ENCODE results near the gene ARX.

Gene ARX

DNA sequence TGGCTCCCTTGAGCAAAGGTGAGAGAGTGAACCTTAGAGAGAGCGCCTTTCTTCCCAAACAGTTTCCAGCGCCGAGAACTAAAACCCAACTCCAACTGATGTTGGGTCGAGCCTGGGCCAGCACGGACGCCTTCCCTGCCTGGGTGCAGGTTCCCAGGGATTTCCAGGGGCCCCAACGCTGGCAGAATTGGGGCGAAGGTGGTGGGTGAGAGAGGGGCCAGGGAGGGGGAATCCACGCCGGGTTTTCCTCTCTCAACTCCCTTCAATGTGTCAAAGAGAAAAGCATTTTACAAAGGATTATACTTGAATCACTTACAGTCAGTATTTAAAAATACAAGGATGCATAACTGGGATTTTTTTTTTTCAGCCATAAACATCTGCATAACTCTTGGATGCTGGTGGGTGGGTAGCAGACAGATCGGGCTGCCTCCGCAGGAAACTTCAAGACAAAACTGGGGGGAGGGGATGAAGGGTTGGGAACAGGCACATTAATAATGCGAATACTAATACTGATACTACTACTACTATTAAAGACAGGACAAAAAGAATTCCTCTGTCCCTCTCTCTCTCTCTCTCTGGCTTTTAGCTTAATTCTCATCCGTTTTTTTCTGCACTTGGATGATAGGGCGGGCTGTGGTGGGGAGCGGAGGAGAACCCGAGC lies 1.3 kb upstream of the ARX start:
- no peak for DNase-seq (ENCODE audit: low read depth in 2 of 2)

DNA sequence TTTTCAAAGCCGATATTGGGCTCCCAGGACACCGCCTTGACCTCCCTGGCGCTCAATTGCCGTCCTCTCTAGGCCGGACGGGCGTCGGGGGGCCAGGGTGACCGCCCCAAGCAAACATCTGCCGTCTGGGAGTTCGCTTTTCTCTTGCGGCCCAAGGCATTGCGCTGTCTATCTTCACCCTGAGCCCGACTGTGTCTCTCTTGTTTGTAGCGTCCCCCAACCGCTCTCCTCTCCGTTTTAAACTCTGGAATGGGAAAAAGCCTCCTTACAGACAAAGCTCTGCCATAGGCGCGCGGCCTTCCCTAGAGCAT lies 551 bp upstream of the ARX start:
- DNase-seq (ENCODE audit: low read depth in 2 of 2): no peak

DNA sequence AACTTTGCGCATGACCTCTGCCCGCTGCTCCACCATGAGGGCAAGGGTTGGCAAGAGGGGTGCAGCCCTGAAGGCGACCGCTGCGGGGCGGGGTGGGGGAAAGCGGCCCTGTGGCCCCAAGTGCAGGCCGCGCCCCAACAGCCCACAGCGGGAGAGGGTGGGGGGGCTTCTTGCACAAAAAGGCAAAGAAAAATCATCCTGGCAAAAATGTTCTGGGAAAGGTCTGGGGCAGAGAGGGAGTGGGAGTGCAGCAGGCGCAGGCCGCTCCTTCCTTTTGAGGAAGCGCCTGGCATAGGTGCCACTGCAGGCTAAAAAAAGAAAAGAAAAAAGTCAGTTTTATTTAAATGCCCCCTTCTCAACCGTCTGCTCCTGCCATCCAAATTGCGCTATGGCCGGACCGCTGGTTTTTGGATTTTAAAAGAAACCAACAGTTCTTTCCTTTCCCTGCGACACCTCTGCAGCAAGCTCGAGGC lies 1.4 kb downstream of the ARX start:
- no peak for DNase-seq (ENCODE audit: low read depth in 2 of 2)

DNA sequence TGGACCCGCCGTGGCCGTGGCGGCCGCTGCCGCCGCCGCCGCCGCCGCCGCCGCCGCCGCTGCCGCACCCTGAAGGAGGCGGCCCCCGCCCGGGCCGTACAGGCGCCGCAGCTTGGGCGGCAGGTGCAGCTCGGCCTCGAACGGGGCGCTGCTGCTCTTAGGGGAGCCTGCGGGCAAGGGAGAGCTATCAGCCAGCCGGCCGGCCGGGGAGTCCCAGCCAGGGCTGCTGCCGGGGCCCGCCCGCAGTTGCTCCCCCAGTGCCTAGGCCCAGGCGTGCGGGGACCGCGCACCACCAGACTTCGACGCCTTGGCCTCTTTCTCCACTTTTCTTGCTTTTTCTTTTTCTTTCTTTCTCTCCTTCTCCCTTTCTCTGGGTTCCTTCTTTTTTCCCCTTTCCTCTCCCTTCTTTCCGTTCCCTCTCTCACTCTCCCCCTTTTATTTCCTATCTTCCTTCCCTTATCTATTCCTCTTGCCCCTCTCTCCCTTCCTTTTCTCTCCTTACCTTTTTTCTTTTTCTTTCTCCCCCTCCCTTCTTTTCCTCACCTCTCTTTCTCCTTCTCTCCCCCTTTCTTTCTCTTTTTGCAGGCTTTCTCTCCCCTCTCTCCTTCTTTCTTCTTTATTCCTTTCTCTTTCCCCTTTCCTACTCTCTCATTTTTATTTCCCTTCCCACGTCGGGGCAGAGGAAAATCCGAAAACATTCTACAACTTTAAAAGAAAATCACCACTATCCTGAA lies 2.0 kb downstream of the ARX start:
- no peak for DNase-seq (ENCODE audit: low read depth in 2 of 2)

DNA sequence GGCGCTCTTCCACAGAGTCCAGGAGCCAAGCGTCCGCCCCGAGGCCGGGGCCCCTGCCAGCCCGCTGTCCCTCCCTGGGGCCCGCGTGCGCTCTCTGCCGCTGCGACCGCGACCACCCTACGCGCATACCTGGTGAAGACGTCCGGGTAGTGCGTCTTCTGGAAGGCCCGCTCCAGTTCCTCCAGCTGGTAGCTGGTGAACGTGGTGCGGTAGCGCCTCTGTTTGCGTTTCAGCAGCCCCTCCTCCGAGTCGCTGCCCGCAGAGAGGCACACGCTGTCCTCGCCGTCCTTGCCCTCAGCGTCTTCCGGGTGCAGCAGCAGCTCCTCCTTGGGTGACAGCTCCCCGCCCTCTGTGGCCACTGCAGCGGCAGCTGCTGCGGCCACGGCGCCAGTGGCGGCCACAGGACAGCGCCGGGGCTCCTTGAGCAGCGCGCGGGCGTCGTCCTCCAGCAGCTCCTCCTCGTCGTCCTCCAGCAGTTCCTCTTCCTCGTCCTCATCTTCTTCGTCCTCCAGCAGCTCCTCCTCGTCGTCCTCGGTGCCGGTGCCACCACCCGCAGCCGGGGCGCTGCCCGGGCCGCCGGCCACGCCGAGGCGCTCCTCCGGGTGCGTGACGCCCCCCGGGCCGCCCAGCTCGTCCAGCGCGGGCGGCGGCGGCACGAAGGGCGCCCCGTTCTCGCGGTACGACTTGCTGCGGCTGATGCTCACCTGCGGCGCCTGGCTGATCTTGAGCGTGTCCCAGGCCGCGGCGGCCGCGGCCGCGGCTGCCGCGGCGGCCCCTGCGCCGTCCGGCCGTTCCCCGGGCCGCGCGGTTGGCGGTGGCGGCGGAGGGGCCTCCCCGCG lies 2.8 kb downstream of the ARX start:
- DNase-seq (ENCODE audit: low read depth in 2 of 2): no peak

DNA sequence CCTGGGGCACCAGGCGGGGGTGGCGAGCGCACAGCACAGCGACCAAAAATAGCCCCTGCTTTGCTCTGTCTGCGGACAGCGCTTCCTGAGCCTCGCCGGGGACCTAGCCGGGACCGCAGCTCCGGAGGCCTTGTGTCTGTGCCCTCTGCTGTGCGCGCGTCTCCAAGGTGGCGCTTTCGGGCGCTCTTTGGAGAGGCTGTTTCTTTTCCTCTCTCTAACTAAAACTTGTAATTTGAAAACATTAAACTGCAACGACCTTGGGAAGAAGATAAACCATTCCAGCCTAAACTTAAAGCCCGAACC lies 3.4 kb downstream of the ARX start:
- DNase-seq (ENCODE audit: low read depth in 2 of 2): no peak

DNA sequence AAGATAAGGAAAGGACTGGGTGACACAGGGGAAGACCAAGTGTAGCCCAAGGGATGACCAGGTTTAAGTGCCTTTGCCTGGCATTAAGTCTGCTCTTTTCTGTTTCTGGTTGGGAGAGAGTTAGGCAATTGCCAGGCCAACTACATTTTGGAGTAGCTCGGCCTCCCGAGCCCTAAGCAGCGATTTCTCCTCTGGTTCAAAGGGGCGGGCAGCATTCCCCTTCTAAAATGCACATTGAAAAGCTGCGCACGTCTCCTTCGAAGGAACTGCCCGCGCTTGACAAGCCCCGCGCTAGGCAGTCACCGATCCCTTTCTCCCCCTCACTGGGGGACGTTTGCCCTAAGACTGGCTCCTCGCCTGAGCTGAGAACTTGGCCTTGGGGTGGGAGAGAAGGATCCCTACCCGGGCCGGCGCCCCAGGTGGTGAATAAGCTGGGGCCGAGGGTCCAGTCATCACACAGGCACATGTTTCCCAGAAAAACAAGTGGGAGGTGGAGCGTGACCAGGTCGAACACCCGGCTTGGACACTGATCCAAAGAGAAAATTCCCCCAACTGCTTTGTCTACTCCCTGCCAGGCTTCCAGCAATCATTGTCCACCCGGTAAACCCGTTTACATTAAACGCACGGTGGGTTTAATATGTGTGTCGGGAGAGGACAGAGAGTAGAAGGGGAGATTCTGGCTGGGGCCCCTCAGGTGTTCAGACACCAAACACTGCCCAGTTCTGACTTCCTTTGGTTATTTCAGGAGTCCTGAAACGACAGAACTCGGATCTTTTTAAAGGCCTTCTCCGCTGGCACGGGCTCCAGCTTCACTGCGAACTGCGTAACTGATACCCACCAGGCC lies 4.0 kb downstream of the ARX start:
- DNase-seq (ENCODE audit: low read depth in 2 of 2): no peak

DNA sequence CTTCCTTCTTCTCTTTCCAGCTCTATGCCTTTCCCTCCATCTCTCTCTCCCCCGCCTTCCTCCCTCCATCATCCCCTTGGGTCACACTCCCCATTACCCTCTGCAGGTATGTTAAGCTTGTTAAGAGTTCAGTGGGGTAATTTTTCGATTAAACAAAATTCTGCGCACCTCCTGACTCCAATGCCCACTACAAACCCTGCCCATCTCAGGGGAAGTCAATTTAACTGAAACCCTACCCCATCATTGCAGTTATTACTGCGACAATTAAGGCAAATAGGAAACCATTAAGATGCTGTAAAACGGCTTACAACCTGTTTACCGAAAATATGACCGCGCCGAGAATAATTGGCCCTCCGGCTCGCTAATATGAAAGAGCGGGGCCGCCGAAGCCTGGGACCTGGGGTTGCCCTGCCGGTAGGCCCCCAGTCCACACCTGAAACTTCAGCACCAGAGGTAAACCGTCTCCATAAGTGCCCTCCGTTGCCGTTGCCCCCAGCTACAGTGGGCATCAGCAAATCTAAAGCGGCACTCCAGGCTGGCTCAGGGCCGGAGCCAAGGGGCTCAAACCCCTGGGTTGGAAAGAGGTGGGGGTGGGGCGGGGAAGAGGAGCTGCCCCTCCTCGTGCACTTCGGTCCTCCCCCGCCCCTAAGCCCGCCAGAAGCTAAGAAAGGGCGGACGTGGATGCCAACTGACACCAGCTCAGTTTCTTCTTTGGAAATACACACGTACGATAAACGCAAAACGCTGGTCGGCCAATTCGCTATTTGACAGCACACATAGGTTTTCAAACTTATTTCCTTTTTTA lies 4.8 kb downstream of the ARX start:
- no peak for DNase-seq (ENCODE audit: low read depth in 2 of 2)

DNA sequence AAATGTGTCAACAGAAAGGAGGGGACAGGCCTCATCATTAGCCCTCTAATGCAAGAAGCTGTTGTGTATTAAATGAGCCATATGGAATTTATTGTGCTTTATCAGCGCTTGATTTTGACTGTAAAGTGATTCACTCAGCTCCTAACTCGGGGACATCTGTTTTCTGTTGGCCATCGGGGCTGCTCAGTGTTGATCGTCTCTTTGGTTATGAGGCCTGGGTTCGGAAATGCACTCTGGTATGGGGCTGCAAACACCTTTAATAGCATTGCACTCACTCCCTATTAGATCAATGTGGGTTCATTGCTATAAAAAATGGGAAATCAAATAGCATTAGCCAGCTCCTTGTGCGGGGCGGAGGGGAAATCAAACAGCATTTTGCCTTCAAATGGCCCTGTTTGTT lies 6.4 kb downstream of the ARX start:
- DNase-seq (ENCODE audit: low read depth in 2 of 2): no peak

DNA sequence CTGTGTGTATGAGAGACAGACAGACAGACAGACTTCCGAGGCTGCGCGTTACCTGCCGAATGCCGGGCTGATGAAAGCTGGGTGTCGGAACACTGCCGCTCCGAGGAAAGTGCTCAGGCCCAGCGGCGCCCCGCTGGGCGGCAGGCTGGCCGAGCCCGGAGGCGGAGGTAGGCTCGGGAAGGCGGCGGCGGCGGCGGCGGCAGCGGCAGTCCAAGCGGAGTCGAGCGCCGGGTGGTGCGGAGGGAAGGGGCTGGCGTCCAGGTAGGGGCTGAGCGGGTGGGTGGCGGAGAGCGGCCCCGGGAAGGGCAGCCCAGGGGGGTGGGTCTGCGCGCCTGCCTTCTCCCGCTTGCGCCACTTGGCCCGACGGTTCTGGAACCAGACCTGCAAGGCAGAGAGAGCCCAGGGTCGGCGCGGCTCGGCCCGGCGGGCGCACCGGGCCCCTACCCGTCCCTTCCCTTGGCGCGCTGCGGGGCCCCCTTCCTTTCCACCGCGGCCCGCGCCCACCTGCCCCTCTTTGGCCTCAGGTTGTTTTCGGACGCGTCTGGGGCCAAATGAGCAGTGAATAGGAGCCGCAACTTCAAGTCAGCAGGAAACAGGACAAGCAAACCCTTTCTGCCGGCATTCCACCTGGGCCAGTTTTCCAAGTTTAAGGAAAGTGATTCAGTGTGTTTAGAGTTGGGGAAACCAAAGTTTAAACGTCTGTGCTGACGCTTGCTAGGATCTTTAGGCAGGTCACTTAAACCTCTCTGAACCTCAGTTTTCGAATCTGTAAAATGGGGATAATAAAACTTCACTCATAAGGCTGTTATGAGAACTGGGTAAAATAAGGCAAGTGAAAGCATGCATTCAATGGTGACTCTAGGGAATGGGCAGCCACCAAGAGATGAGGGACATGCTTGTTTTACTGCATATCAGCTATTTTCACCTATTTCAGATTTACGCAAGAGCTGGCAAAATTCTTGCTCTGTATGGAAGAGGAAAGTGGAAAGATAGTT lies 8.4 kb downstream of the ARX start:
- no peak for DNase-seq (ENCODE audit: low read depth in 2 of 2)

DNA sequence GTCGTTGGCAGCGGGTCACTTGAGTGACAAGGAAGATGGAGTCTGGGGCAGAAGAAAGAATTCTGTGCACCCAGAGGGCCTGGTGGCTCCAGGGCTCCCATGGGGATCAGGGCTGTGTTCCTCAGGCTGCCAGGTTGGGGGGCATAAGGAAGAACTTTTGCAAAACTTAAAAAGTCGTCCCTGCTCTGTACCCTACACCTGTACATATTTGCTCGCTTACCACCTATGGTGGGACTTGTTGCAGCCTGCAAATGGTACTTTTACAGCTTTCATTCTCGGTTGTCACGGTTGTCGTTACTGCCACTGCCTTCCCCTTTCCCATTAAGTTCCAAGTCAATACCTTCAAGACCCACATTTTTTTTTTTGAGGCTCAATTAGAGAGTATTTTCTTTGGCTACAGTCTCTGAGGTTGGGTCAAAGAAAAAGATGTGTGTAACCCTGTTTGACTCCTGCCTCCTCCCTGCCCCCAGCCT lies 9.1 kb downstream of the ARX start:
- DNase-seq (ENCODE audit: low read depth in 2 of 2): no peak

DNA sequence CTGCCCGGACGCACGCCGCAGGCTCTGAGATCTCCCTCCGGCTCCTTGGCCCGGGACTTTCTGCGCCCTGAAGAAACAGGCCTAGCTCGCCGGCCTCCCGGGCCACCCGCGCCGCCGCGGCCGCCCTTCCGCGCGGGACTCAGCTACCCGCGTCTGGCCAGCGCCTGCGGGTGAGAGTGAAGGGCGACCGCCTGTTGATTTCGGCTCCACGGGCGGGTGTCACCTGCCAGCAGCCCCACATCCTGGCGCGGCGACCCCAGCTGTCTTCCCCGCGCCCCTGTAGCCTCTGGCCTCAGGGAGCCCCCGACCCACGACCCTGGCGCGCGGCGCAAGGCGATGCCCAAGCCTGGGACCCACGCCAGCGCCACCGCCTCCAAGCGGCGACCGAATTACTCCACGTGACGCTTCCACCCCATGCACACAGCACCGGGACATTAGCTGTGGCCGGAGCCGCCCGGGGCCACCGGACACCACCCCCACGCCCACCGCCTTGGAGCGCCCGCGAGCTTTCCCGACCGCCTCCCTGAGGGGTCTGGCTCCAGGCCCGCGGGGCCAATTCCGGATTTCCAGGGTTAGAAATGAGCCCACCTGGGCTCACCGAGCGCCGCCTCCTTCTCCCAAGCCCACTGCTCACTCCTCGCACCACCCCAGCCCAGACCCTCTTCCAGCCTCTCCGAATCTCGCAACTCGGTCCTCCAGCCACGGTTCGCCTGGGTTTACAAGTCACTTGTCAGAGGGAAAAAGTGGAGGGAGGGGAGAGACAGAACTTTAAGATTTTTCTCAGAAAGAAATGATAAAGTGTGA lies 10.2 kb downstream of the ARX start:
- no peak for DNase-seq (ENCODE audit: low read depth in 2 of 2)

DNA sequence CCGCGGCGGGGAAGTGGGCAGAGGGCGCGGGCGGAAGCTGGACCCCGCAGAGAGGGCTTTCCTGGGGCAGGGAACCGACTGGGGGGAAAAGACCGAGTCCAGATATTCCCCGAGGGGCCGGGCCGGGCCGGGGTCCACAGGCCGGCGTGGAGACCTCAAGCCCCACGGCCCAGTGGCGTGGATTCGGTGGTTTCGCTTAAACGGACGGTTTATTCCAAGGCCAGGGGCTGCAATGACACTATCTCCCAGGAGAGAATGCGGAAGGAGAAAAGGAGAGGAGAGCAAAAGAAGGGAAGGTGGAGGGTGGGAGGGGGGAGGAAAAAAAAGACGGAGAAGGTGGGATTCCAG lies 10.8 kb downstream of the ARX start:
- DNase-seq (ENCODE audit: low read depth in 2 of 2): no peak

DNA sequence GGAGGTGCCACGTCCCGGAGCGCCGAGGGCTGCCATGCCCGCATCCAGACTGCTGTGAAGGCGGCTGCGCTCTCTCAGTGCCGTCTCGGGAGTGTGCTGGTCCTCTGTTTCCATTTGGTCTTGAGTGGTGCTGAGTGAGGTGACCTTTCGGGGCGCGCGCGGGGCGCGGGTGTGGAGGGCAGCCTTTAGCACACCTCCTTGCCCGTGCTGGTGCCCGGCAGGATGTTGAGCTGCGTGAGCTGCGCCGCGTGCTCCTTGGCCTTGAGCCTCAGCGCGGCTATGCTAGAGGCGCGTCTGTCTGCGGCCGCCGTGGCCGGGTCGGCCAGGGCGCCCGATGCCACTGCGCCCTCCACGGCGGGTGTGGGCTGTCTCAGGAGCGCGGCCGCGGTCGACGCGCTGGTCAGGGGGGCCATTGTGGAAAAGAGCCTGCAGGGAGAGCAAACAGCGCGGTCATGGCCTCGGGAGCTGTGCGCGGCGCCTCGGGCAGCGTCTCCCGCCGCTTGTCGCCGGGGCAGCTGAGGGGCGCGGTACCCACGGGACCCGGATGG lies 11.2 kb downstream of the ARX start:
- DNase-seq (ENCODE audit: low read depth in 2 of 2): no peak

DNA sequence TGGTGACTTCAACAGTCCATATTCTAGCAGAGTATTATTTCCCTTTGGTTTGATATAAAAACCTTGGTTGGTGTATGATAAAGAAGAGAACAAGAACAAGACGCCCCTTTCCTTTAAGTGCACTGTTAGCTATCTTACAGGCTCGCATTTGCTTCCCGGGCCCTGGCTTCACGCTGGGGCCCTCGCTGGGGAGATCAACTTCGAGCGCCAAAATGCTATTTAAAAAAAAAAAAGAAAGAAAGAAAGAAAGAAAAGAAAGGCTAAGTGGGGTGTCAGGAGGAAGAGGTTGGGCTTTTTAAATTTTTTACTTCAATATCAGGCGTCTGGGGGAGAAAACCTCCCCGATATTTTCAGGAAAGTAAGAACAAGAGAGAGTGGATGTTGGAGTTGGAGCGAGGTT lies 11.7 kb downstream of the ARX start:
- DNase-seq (ENCODE audit: low read depth in 2 of 2): no peak

DNA sequence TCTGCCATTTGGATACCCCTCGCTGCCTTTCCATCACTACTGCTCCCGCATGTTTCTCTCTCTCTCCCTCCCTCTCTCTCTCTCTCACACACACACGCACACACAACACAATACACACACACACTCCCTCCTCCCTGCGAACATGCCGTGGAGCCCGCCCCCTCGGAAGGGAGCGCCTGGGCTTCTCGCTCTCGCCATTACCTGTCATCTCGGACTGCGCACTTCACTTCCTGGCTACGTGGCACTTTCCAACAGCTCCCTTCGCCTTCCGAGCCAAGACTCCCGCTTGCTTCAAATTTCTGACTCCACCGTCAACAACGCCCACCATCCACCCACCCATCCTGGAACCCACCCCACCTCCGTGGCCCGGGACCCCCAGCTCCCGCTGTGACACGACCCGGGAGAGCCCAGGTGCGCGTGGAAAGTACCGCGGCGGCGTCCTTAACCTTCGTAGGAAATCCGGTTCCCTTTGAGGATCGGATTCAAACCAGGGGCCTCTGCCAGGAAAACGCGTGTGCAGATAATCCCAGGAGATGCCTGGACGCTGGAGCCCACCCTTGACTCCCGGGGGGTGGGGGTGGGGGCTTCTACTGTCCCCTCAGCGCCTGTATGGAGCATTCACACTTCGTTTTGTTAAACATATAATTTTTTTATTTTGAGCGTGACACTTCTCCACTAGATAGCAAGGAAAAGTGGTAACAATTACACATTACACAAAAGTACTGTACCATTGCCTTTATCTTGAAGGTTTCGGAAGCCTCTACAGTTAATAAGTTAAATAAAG lies 12.5 kb downstream of the ARX start:
- DNase-seq (ENCODE audit: low read depth in 2 of 2): no peak

DNA sequence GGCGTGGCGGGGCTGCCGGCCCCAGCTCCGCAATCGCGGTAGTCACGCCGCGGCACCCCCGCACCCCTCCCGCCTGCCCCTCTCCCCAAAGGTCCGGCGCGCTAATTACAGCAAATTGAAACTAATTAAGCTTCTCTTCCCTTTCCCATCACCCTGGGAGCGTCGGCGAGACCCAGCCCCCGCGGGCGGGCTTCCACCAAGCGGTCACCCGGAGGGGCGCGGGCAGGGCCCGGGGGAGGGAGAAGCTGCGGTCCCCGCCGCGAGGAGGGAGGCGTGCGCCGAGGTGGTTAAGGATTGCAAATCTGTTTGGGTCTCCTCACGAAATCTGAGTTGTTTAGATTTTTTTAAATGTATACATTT lies 13.1 kb downstream of the ARX start:
- no peak for DNase-seq (ENCODE audit: low read depth in 2 of 2)
